GM12873 (cell line): ENCODE measurements around the gene AMIGO3.
A peak's percentile ranks its signal among the peaks of the same experiment; 100 is the strongest.

ENCODE experiments used
- TF ChIP-seq, protein P1 (sequence below): IDR thresholded peaks from 2 replicates; pipeline ENCODE4 v1.5.1; 2012; ENCODE audit warnings: low read depth, mild to moderate bottlenecking, moderate library complexity, low read length, control low read depth; ENCODE audit not compliant: insufficient read depth; ENCODE audit errors: missing control alignments

The AMIGO3 gene

DNA sequence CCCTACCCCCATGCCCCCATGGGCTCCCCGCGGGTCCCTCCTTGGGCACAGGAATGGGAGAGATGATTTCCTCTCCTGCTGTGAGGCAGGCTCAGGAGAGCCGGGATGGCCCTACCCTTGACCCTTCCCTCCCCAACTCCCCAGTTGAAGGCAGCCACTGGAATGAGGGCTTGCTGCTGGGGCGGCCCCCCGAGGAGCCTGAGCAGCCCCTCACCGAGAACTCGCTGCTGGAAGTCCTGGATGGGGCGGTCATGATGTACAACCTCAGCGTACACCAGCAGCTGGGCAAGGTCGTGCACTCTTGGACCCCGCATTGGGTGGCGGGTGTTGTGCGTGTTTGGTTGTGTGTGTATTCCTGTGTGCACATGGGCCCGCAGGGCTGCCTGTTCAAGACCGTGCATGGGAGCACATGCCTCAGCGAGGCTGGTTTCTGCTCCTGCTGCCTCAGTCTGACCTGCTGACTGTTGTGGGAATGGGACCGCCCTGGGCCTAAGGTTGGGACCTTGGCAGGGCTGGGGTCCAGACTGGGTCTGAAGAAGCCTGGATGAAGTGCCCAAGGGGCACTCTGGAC is 14.0 kb downstream of the AMIGO3 start:
- TF ChIP-seq, protein P1, sequence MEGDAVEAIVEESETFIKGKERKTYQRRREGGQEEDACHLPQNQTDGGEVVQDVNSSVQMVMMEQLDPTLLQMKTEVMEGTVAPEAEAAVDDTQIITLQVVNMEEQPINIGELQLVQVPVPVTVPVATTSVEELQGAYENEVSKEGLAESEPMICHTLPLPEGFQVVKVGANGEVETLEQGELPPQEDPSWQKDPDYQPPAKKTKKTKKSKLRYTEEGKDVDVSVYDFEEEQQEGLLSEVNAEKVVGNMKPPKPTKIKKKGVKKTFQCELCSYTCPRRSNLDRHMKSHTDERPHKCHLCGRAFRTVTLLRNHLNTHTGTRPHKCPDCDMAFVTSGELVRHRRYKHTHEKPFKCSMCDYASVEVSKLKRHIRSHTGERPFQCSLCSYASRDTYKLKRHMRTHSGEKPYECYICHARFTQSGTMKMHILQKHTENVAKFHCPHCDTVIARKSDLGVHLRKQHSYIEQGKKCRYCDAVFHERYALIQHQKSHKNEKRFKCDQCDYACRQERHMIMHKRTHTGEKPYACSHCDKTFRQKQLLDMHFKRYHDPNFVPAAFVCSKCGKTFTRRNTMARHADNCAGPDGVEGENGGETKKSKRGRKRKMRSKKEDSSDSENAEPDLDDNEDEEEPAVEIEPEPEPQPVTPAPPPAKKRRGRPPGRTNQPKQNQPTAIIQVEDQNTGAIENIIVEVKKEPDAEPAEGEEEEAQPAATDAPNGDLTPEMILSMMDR, result no peak

GRCh38 chr3:49704629-49705028 is 14.9 kb downstream of the AMIGO3 start:
- TF ChIP-seq, protein P1, result no peak

GRCh38 chr3:49703956-49704355 is 15.5 kb downstream of the AMIGO3 start:
- TF ChIP-seq, protein P1, result no peak

DNA sequence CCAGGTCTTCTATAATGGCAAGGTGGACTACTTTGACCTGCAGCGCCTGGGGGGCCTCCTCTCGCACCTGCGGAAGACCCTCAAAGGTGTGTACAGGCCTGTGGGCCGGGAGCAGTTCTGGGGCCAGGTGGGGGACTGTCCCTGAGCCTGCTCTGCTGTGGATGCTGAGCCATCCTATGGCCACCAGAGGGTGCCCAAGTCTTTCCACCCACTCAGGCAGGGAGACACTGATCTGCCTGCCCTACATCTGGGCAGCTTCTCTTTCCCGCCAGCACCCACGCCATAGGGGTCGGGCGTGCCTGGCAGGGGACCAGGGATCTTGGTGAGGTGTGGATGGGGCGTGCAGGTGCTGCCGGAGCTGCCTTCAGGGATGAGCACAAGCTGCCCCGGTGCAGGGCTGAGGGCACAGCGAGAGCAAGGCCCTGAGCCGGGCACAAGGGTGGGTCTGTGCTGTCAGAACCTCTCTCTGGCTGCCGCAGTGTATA is 16.0 kb downstream of the AMIGO3 start:
- TF ChIP-seq, protein P1, result peak; percentile 94

DNA sequence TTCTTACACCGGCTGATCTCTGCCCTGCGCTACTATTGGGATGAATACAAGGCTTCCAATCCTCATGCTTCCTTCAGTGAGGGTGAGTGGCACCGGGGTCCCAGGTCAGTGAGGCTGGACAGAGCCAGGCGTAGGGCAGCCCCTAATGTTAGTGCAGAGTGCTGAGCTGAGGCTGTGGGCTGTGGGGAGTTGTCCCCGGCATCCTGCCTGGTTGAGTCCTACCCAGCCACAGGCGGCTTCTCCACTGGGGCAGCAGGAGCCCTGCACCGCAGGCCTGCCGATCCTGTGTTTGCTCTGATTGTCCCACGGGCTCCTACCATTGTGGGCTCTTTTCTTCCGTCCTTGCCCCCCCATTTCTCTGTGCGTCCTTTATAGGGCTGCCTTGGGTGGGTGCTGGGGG is 16.8 kb downstream of the AMIGO3 start:
- TF ChIP-seq, protein P1, result no peak

GRCh38 chr3:49701388-49702077 is 18.0 kb downstream of the AMIGO3 start:
- TF ChIP-seq, protein P1, result peak; percentile 51

DNA sequence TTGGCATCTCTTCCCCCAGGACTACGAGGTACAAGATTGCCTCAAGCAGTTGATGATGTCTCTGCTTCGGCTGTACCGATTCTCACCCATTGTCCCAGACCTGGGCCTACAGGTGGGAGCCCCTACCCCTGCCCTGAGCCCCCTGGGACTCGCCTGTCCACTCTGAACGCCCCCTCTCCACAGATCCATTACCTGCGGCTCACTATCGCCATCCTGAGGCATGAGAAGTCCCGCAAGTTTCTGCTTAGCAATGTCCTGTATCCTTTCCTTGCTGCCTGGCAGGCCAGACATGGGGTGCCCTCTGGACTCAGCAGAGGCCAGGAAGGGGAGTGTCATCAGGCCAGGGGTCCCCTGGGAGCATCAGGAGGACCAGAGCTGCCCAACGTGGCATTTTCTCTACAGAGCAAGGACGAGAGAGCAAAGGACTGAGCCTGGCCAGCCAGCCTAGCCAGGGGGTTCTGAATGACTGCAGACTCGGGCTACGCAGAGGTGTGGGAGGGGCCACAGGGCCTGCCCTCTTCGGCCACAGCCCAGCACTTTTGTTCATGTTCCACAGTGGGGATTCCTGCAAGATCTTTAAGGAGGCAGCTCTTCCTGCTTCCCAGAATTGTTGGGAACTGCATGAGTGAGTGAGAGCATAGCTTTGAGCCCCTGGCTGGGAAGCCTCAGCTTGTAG is 18.9 kb downstream of the AMIGO3 start:
- TF ChIP-seq, protein P1, result peak; percentile 28
